BE2C (cell line): ENCODE measurements around the gene CAMTA1.

ENCODE experiments used
- DNase-seq: peaks from one replicate; pipeline ENCODE4 v3.0.0-alpha.2; 2020
- H3K27me3 ChIP-seq: fragments of 250-450 bp; sonication (Bioruptor Pico); 2 replicates; pipeline ENCODE4 v1.5.1; 2020; ENCODE audit warnings: mild to moderate bottlenecking
- H3K36me3 ChIP-seq: fragments of 250-450 bp; sonication (Bioruptor Pico); 2 replicates; pipeline ENCODE4 v1.5.1; 2020; ENCODE audit warnings: mild to moderate bottlenecking
- H3K4me1 ChIP-seq: fragments of 250-450 bp; sonication (Bioruptor Pico); 2 replicates; pipeline ENCODE4 v1.5.1; 2020
- H3K4me3 ChIP-seq: 2 replicates; pipeline ENCODE4 v1.5.1; 2011; ENCODE audit warnings: low read depth, low read length
- H3K9me3 ChIP-seq: fragments of 250-450 bp; sonication (Bioruptor Pico); 2 replicates; pipeline ENCODE4 v1.5.1; 2020
- CTCF ChIP-seq: IDR thresholded peaks from 2 replicates; pipeline ENCODE4 v1.5.1; 2012; ENCODE audit warnings: mild to moderate bottlenecking, low read depth, low read length

CAMTA1 gene

GRCh38 chr1:7567376-7567775 is 782.1 kb downstream of the CAMTA1 start:
- Histone ChIP-seq H3K4me3 (no peak overlapping the region), H3K9me3 (no peaks in the 10 kb centered on the region), H3K27me3 (no peaks in the 10 kb centered on the region), H3K36me3 (no peaks in the 10 kb centered on the region), H3K4me1 (no peaks in the 10 kb centered on the region; the same call in 1 of the 2 replicates)
- TF ChIP-seq CTCF, result no peak
- no peak for DNase-seq

- Histone ChIP-seq H3K4me1 (peaks cover 3% of the 10 kb centered on the region; the same call in 1 of the 2 replicates), H3K36me3 (no peaks in the 10 kb centered on the region), H3K4me3 (no peak overlapping the region), H3K9me3 (no peaks in the 10 kb centered on the region), H3K27me3 (no peaks in the 10 kb centered on the region)
- no peak for TF ChIP-seq CTCF
- DNase-seq, result no peak
Observed at GRCh38 chr1:7568053-7568452, 782.8 kb downstream of the CAMTA1 start.

GRCh38 chr1:7568901-7569524 is 783.8 kb downstream of the CAMTA1 start:
- DNase-seq, result no peak
- H3K27me3 ChIP-seq, result no peaks in the 10 kb centered on the region
- H3K9me3 ChIP-seq, result no peaks in the 10 kb centered on the region
- no peaks in the 10 kb centered on the region for H3K36me3 ChIP-seq
- peaks cover 7% of the 10 kb centered on the region for H3K4me1 ChIP-seq
- no peak overlapping the region for H3K4me3 ChIP-seq
- no peak for TF ChIP-seq CTCF

- H3K27me3 ChIP-seq, result no peaks in the 10 kb centered on the region
- no peak for DNase-seq
- H3K4me3 ChIP-seq, result no peak overlapping the region
- TF ChIP-seq CTCF, result no peak
- no peaks in the 10 kb centered on the region for H3K36me3 ChIP-seq
- peaks cover 7% of the 10 kb centered on the region for H3K4me1 ChIP-seq
- H3K9me3 ChIP-seq, result no peaks in the 10 kb centered on the region
Observed at GRCh38 chr1:7570311-7570710, 785.1 kb downstream of the CAMTA1 start.

GRCh38 chr1:7572654-7573152 is 787.4 kb downstream of the CAMTA1 start:
- peak; percentile 40 for DNase-seq
- H3K36me3 ChIP-seq, result no peaks in the 10 kb centered on the region

More at GRCh38 chr1:7572654-7573152, 787.4 kb downstream of the CAMTA1 start:
- peaks cover 7% of the 10 kb centered on the region for H3K4me1 ChIP-seq
- TF ChIP-seq CTCF, result no peak
- no peaks in the 10 kb centered on the region for H3K27me3 ChIP-seq
- no peak overlapping the region for H3K4me3 ChIP-seq
- H3K9me3 ChIP-seq, result no peaks in the 10 kb centered on the region
